ENCODE measurements around the gene UNKL. TPM values are rescaled to one million over a fixed set of nuclear protein-coding genes. Genes with fewer than 3 reads are reported as not detected.

The UNKL gene
- total and polyA plus RNA-seq, 8 donors, result 4.8 to 75.0 (median 28.2) TPM

DNA sequence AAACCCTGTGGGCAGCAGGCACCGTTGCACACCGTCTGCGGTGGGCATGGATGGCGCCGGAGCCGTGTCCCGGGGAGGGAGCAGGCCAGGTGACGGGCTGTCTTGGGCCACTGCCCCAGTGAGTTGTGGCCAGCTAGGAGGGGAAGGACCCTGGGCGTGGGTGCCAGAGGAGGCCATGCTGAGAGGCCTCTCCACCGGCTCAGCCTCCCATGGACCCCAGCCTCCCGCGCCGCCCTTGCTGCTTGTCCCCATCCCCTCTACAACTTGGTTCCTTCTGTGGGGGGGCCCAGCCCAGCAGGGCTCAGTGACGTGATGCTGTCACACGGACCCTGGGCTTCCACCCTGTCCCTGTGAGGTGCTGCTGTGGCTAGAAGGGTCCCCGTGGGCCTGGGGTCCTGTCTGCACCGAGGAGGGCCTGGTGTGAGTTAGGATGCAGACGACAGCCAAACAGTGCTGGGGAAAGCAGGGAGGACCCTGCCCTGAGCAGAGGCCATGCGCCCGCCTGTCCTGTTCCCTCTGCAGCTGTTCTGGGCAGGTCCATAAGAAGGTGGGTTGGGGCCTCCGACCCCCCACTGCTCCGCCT is 93.8 kb downstream of the UNKL start:
- no peak for DNase-seq
- Histone ChIP-seq H3K27ac (no peak overlapping the region), H3K36me3 (peaks cover 83 to 100% (median 100%) of the 10 kb centered on the region in 4 donors), H3K27me3 (no peaks in the 10 kb centered on the region), H3K4me1 (no peaks in the 10 kb centered on the region), H3K9me3 (no peaks in the 10 kb centered on the region), H3K4me3 (no peak overlapping the region)
- intact Hi-C loops (cut with DNase I; ENCODE audit: low total_unique reads), result no loop called here
- TF ChIP-seq, protein P1, sequence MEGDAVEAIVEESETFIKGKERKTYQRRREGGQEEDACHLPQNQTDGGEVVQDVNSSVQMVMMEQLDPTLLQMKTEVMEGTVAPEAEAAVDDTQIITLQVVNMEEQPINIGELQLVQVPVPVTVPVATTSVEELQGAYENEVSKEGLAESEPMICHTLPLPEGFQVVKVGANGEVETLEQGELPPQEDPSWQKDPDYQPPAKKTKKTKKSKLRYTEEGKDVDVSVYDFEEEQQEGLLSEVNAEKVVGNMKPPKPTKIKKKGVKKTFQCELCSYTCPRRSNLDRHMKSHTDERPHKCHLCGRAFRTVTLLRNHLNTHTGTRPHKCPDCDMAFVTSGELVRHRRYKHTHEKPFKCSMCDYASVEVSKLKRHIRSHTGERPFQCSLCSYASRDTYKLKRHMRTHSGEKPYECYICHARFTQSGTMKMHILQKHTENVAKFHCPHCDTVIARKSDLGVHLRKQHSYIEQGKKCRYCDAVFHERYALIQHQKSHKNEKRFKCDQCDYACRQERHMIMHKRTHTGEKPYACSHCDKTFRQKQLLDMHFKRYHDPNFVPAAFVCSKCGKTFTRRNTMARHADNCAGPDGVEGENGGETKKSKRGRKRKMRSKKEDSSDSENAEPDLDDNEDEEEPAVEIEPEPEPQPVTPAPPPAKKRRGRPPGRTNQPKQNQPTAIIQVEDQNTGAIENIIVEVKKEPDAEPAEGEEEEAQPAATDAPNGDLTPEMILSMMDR (IDR thresholded peaks at IDR 0.05), result no peak
- TF ChIP-seq POLR2AphosphoS5 (IDR thresholded peaks at IDR 0.05) (no peak), POLR2A (IDR thresholded peaks at IDR 0.05) (no peak), EP300 (IDR thresholded peaks at IDR 0.05) (no peak)
- WGBS, 5 donors, result 86 to 89% (median 88%) methylated on average over 8 to 22 of the region's 22 CpGs

DNA sequence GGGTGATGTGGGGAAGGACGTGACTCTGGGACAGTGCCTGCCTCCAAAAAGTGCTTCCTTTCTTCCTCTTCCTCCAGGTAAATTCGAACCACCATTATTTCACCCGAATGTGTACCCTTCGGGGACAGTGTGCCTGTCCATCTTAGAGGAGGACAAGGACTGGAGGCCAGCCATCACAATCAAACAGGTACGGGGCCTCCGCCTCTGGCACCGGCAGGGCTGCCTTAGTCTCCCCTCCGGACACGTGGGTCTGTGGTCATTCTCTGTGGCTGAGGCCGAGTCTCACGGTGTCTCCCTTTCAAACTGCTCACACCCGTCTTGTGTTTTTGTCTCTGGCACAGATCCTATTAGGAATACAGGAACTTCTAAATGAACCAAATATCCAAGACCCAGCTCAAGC is 94.4 kb downstream of the UNKL start:
- H3K36me3 ChIP-seq, result peaks cover 85 to 100% (median 100%) of the 10 kb centered on the region in 4 donors
- intact Hi-C loops (cut with DNase I; ENCODE audit: low total_unique reads), result no loop called here
- WGBS, 5 donors, result 81 to 87% (median 83%) methylated on average over 12 of the region's 12 CpGs

DNA sequence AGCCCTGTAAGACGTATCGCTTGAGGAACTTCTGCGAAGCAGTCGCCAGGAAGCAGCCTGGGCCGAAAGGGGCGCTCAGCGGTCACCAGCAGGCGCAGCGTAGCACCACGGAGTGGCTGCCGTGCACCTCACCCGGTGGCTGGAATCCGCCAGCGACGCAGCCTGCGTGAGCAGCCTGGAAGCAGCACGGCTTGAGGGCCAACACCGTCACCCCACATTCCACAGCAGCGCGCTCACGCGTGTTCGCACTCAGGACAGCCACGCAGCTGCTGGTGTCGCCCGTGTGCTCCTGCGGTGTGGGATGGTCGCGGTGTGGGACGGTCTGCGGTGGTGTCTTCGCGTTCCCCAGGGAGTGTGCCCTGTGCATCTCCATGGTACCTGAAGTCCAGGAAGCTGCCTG is 95.5 kb downstream of the UNKL start:
- DNase-seq, result no peak
- no peak for TF ChIP-seq POLR2AphosphoS5 (IDR thresholded peaks at IDR 0.05)
- no peak for TF ChIP-seq EP300 (IDR thresholded peaks at IDR 0.05)
- TF ChIP-seq POLR2A (IDR thresholded peaks at IDR 0.05), result no peak
- TF ChIP-seq, protein P1 (IDR thresholded peaks at IDR 0.05), result no peak
- intact Hi-C loops (cut with DNase I; ENCODE audit: low total_unique reads), result no loop called here
- Histone ChIP-seq H3K4me1 (peaks cover 0 to 10% (median 5%) of the 10 kb centered on the region in 4 donors), H3K9me3 (no peaks in the 10 kb centered on the region), H3K36me3 (peaks cover 84 to 100% (median 100%) of the 10 kb centered on the region in 4 donors), H3K27ac (no peak overlapping the region), H3K27me3 (no peaks in the 10 kb centered on the region), H3K4me3 (no peak overlapping the region)
- 92 to 95% (median 93%) methylated on average over 30 to 33 of the region's 33 CpGs for WGBS, 5 donors

More for the DNA sequence above, 94.4 kb downstream of the UNKL start:
- Histone ChIP-seq H3K4me1 (peaks cover 0 to 2% (median 0%) of the 10 kb centered on the region in 4 donors), H3K27me3 (no peaks in the 10 kb centered on the region), H3K4me3 (no peak overlapping the region), H3K9me3 (no peaks in the 10 kb centered on the region), H3K27ac (no peak overlapping the region)
- DNase-seq, result no peak
- no peak for TF ChIP-seq POLR2A (IDR thresholded peaks at IDR 0.05)
- TF ChIP-seq, protein P1 (IDR thresholded peaks at IDR 0.05), result no peak
- TF ChIP-seq POLR2AphosphoS5 (IDR thresholded peaks at IDR 0.05), result no peak
- TF ChIP-seq EP300 (IDR thresholded peaks at IDR 0.05), result no peak

DNA sequence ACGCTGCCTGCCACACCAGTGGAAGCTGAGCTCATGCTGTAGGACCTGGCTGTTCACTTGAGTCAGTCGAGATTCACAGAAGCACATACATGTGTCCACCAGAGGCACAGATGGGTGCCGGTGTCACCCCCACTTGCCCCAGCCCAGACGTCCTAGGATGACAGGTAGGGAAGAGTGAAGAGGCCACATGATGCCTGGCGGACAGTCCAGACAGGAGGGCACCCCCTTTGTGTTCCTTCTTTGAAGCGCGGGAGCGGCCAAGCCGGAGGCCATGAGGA is 96.3 kb downstream of the UNKL start:
- Histone ChIP-seq H3K9me3 (no peaks in the 10 kb centered on the region), H3K36me3 (peaks cover 80 to 99% (median 98%) of the 10 kb centered on the region in 4 donors), H3K27ac (no peak overlapping the region), H3K27me3 (no peaks in the 10 kb centered on the region), H3K4me3 (no peak overlapping the region), H3K4me1 (peaks cover 5 to 17% (median 13%) of the 10 kb centered on the region in 4 donors)
- TF ChIP-seq, protein P1 (IDR thresholded peaks at IDR 0.05), result no peak
- no peak for TF ChIP-seq POLR2AphosphoS5 (IDR thresholded peaks at IDR 0.05)
- WGBS, 5 donors, result 74 to 82% (median 79%) methylated on average over 7 to 9 of the region's 9 CpGs
- intact Hi-C loops (cut with DNase I; ENCODE audit: low total_unique reads), result no loop called here
- DNase-seq, result no peak
